ENCODE data around the gene PSME1.

PSME1 gene

GRCh38 chr14:24139272-24139934, 3.4 kb downstream of the PSME1 start:
- in situ Hi-C loops (cut with MboI; ENCODE audit: low sequenced_read_pairs, unreplicated experiment) = no loop called here
- peak; percentile 9 for TF ChIP-seq CTCF (IDR thresholded peaks at IDR 0.05; ENCODE audit: borderline replicate concordance, control extremely low read depth, extremely low read depth, insufficient read depth, missing control alignments)
- no peak for DNase-seq (ENCODE audit: low spot score)

- in situ Hi-C loops (cut with MboI; ENCODE audit: low sequenced_read_pairs, unreplicated experiment) = no loop called here
- TF ChIP-seq CTCF (IDR thresholded peaks at IDR 0.05; ENCODE audit: borderline replicate concordance, control extremely low read depth, extremely low read depth, insufficient read depth, missing control alignments) = peak; percentile 23
- DNase-seq (ENCODE audit: low spot score) = peak; percentile 97
Observed at GRCh38 chr14:24141097-24141880, 5.3 kb downstream of the PSME1 start, which contains the start of gene EMC9. TSS of gene EMC9 (minus strand) at chr14:24141591. CDS start at chr14:24141304, 287 bp downstream.

- DNase-seq (ENCODE audit: low spot score) = no peak
- in situ Hi-C loops (cut with MboI; ENCODE audit: low sequenced_read_pairs, unreplicated experiment) = no loop called here
- no peak for TF ChIP-seq CTCF (IDR thresholded peaks at IDR 0.05; ENCODE audit: borderline replicate concordance, control extremely low read depth, extremely low read depth, insufficient read depth, missing control alignments)
Observed at GRCh38 chr14:24143511-24143910, 7.5 kb downstream of the PSME1 start.

GRCh38 chr14:24144451-24144850, 8.5 kb downstream of the PSME1 start:
- DNase-seq (ENCODE audit: low spot score) = no peak
- in situ Hi-C loops (cut with MboI; ENCODE audit: low sequenced_read_pairs, unreplicated experiment) = no loop called here
- TF ChIP-seq CTCF (IDR thresholded peaks at IDR 0.05; ENCODE audit: borderline replicate concordance, control extremely low read depth, extremely low read depth, insufficient read depth, missing control alignments) = no peak

GRCh38 chr14:24145219-24145618, 9.2 kb downstream of the PSME1 start:
- in situ Hi-C loops (cut with MboI; ENCODE audit: low sequenced_read_pairs, unreplicated experiment) = no loop called here
- no peak for DNase-seq (ENCODE audit: low spot score)
- no peak for TF ChIP-seq CTCF (IDR thresholded peaks at IDR 0.05; ENCODE audit: borderline replicate concordance, control extremely low read depth, extremely low read depth, insufficient read depth, missing control alignments)

GRCh38 chr14:24145690-24146452, 9.9 kb downstream of the PSME1 start:
- TF ChIP-seq CTCF (IDR thresholded peaks at IDR 0.05; ENCODE audit: borderline replicate concordance, control extremely low read depth, extremely low read depth, insufficient read depth, missing control alignments) = no peak
- in situ Hi-C loops (cut with MboI; ENCODE audit: low sequenced_read_pairs, unreplicated experiment) = no loop called here
- DNase-seq (ENCODE audit: low spot score) = no peak
